COLO668 (cell line): ENCODE data around the gene PID1.
"Not testable (repeated sequence)": the region's sequence is repeated elsewhere in the genome, so short reads cannot be mapped to it uniquely, and the experiment has no call there.

ENCODE experiments used
- DNase-seq: peaks from one replicate; lab custom pipeline; 2025; ENCODE audit not compliant: unreplicated experiment; lab: John Stamatoyannopoulos, UW

PID1 gene

GRCh38 chr2:229220254-229220653, 50.8 kb downstream of the PID1 start:
- no peak for DNase-seq

GRCh38 chr2:229218329-229218921, 52.7 kb downstream of the PID1 start:
- DNase-seq, result no peak

- DNase-seq, result no peak
These were observed 58.8 kb downstream of the PID1 start for GRCh38 chr2:229212241-229212640.

GRCh38 chr2:229210641-229211040, 60.4 kb downstream of the PID1 start:
- DNase-seq, result no peak

- DNase-seq, result peak; percentile 58
These were observed 64.5 kb downstream of the PID1 start for GRCh38 chr2:229206548-229206947.

- DNase-seq, result no peak
These were observed 65.4 kb downstream of the PID1 start for GRCh38 chr2:229205704-229206103.

- no peak for DNase-seq
These were observed 68.4 kb downstream of the PID1 start for GRCh38 chr2:229202646-229203045.

GRCh38 chr2:229201521-229201920, 69.6 kb downstream of the PID1 start:
- DNase-seq, result no peak

GRCh38 chr2:229199267-229199666, 71.8 kb downstream of the PID1 start:
- DNase-seq, result no peak

GRCh38 chr2:229196448-229196847, 74.6 kb downstream of the PID1 start:
- DNase-seq, result no peak

GRCh38 chr2:229195346-229195947, 75.6 kb downstream of the PID1 start:
- no peak for DNase-seq

GRCh38 chr2:229193281-229193680, 77.8 kb downstream of the PID1 start:
- no peak for DNase-seq

- no peak for DNase-seq
These were observed 79.7 kb downstream of the PID1 start for GRCh38 chr2:229191413-229191812.

GRCh38 chr2:229187123-229187522, 84.0 kb downstream of the PID1 start:
- DNase-seq, result not testable (repeated sequence)

- no peak for DNase-seq
These were observed 89.4 kb downstream of the PID1 start for GRCh38 chr2:229181641-229182040.

GRCh38 chr2:229180658-229181057, 90.4 kb downstream of the PID1 start:
- no peak for DNase-seq

- DNase-seq, result no peak
These were observed 91.5 kb downstream of the PID1 start for GRCh38 chr2:229179628-229180027.

GRCh38 chr2:229178706-229179105, 92.4 kb downstream of the PID1 start:
- no peak for DNase-seq

- no peak for DNase-seq
These were observed 93.0 kb downstream of the PID1 start for GRCh38 chr2:229178117-229178516.

GRCh38 chr2:229176136-229176535, 95.0 kb downstream of the PID1 start:
- DNase-seq, result no peak

GRCh38 chr2:229175497-229175863, 95.6 kb downstream of the PID1 start:
- no peak for DNase-seq

GRCh38 chr2:229174794-229175496, 96.1 kb downstream of the PID1 start:
- no peak for DNase-seq
